Measurements from ENCODE around the gene HMG20A.

HMG20A gene

GRCh38 chr15:77507143-77507897 is 86.6 kb downstream of the HMG20A start:
- H3K4me3 ChIP-seq (ENCODE audit: low read depth, low read length) = no peak overlapping the region
- H3K27me3 ChIP-seq (ENCODE audit: control insufficient read depth, insufficient read depth, low read length) = no peaks in the 10 kb centered on the region
- no peak overlapping the region for H3K9ac ChIP-seq (ENCODE audit: low read depth, low read length)
- H3K9me3 ChIP-seq (ENCODE audit: control insufficient read depth, insufficient read depth, low read length) = no peaks in the 10 kb centered on the region
- H3K36me3 ChIP-seq (ENCODE audit: control insufficient read depth, insufficient read depth, low read length) = no peaks in the 10 kb centered on the region
- H3K4me1 ChIP-seq (ENCODE audit: control insufficient read depth, insufficient read depth, low read length) = peaks cover 22% of the 10 kb centered on the region

DNA sequence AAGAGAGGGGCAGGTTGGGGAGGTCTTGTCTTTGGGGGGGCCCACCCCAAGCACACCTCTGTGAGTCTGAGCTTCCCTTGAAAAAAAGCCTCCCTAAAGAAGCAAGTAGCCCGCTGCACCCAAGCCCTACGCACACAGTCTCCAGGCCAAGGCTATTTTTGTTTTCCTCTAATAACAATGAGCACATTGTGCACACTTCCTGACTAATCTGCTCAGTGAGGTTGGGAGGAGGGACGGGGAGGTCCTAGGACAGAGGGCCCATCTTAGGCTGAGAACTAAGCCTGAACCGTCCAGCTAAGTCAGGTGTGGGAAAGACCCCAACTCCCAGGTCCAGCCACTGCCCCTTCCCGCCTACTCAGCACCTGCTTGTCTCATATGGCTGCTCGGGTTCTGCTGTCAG is 87.2 kb downstream of the HMG20A start:
- no peak overlapping the region for H3K9ac ChIP-seq (ENCODE audit: low read depth, low read length)

DNA sequence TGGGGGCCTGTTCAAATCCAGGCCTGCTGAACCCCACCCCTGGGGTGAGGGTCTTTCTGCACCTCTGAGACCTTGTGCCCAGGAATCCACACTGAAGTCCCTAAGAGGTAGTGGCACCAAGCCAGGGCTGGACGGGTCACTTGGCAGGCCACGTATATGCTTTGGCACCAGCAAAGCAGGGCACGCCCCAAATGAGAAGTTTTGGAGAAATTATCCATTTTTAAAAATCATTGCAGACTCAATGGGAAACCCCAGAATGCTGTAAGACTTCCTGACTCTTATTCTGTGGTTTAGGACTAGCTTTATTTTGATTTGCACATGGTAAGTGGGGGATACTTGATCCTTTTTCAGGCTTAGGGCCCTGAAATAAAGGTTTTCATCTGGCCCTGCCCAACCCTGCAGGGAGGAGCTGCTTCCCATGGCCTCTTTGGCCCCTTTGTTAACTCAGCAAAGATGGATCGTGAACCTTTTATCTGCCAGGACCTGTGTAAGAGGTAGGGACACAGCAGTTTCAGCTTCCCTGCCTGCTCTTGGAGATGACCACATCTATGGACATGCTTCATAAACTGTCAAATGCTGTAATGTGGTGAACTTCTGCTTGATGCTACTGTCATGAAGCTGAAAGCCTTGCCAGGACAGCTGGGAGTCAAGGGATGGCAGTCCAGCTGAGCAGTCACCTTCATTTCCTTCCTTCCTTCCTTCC is 88.0 kb downstream of the HMG20A start:
- H3K4me3 ChIP-seq (ENCODE audit: low read depth, low read length) = no peak overlapping the region
- no peaks in the 10 kb centered on the region for H3K9me3 ChIP-seq (ENCODE audit: control insufficient read depth, insufficient read depth, low read length)
- H3K27me3 ChIP-seq (ENCODE audit: control insufficient read depth, insufficient read depth, low read length) = no peaks in the 10 kb centered on the region
- H3K9ac ChIP-seq (ENCODE audit: low read depth, low read length) = no peak overlapping the region
- H3K36me3 ChIP-seq (ENCODE audit: control insufficient read depth, insufficient read depth, low read length) = no peaks in the 10 kb centered on the region
- H3K4me1 ChIP-seq (ENCODE audit: control insufficient read depth, insufficient read depth, low read length) = peaks cover 21% of the 10 kb centered on the region

More for the DNA sequence above, 87.2 kb downstream of the HMG20A start:
- Histone ChIP-seq H3K36me3 (ENCODE audit: control insufficient read depth, insufficient read depth, low read length) (no peaks in the 10 kb centered on the region), H3K9me3 (ENCODE audit: control insufficient read depth, insufficient read depth, low read length) (no peaks in the 10 kb centered on the region), H3K27me3 (ENCODE audit: control insufficient read depth, insufficient read depth, low read length) (no peaks in the 10 kb centered on the region), H3K4me1 (ENCODE audit: control insufficient read depth, insufficient read depth, low read length) (peaks cover 21% of the 10 kb centered on the region), H3K4me3 (ENCODE audit: low read depth, low read length) (no peak overlapping the region)

DNA sequence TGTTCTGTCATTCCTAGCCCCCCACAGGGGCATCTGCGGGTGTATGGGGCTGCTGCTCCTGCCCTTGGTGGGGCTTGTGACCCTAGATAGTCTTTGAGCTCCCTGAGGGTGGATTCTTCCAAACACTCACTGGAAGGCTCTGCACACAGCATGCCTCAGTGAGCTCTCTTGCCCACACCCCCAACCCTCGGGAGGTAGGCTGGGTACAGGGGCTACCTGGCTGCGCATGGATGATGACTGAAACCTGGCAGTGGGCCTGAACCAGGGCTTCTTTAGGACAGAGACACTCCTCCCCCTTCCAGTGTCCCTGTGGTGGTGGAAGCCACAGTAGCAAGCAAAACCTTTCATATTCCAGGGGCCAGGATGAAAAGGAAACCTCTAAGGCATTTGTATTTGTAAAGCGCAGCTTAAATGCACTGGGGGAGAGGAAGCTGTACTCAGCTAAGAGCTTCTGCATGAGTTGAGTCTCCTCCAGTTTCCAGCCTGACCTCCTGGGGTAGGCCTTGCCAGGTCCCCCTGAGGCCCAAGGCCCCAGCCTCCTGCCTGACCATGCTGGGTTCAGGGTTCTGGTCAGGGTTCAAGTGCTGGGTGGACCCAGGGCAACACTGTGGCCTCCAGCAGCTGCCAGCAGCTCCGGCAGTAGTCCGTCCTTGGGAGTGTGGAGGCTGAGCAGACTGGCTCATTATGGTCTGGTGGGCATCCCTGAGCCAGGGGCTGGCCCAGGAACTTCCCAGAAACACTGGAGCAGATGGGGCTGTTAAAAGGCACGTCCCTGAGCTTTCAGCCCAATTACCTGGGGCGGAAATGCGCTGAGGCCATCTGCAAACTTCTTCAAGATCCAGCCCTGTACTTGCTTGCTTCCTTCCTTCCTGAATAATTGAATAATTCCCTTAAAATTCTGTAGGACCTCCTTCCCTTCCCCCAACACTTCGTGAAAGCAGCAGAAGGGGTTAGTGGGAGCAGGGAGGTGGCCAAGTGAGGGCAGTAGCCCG is 89.7 kb downstream of the HMG20A start:
- H3K9ac ChIP-seq (ENCODE audit: low read depth, low read length) = no peak overlapping the region
- no peaks in the 10 kb centered on the region for H3K9me3 ChIP-seq (ENCODE audit: control insufficient read depth, insufficient read depth, low read length)
- H3K36me3 ChIP-seq (ENCODE audit: control insufficient read depth, insufficient read depth, low read length) = no peaks in the 10 kb centered on the region
- H3K27me3 ChIP-seq (ENCODE audit: control insufficient read depth, insufficient read depth, low read length) = no peaks in the 10 kb centered on the region
- H3K4me3 ChIP-seq (ENCODE audit: low read depth, low read length) = no peak overlapping the region
- peaks cover 24% of the 10 kb centered on the region for H3K4me1 ChIP-seq (ENCODE audit: control insufficient read depth, insufficient read depth, low read length)

- peaks cover 24% of the 10 kb centered on the region for H3K4me1 ChIP-seq (ENCODE audit: control insufficient read depth, insufficient read depth, low read length)
- H3K9ac ChIP-seq (ENCODE audit: low read depth, low read length) = no peak overlapping the region
- H3K4me3 ChIP-seq (ENCODE audit: low read depth, low read length) = no peak overlapping the region
- H3K27me3 ChIP-seq (ENCODE audit: control insufficient read depth, insufficient read depth, low read length) = no peaks in the 10 kb centered on the region
- H3K9me3 ChIP-seq (ENCODE audit: control insufficient read depth, insufficient read depth, low read length) = no peaks in the 10 kb centered on the region
- no peaks in the 10 kb centered on the region for H3K36me3 ChIP-seq (ENCODE audit: control insufficient read depth, insufficient read depth, low read length)
Measured at GRCh38 chr15:77511869-77512268, 91.2 kb downstream of the HMG20A start.

DNA sequence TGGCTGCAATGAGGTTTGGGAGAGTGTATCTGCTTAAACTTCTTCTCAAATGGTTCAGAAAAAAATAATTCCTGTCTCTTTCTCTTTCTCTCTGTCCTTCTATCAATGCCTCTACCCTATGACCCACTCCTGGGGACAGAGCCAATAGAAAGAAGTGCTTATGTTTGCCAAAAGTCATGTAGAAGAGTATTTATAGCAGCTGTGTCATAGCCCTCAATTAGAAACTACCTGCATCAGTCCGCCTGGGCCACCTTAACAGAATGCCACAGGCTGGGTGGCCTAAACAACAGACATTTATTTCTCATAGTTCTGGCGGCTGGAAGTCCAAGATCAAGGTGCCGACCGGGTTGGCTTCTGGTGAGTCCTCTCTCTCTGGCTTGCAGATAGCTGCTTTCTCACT is 92.5 kb downstream of the HMG20A start:
- Histone ChIP-seq H3K9ac (ENCODE audit: low read depth, low read length) (no peak overlapping the region), H3K27me3 (ENCODE audit: control insufficient read depth, insufficient read depth, low read length) (no peaks in the 10 kb centered on the region), H3K4me3 (ENCODE audit: low read depth, low read length) (no peak overlapping the region), H3K36me3 (ENCODE audit: control insufficient read depth, insufficient read depth, low read length) (no peaks in the 10 kb centered on the region), H3K4me1 (ENCODE audit: control insufficient read depth, insufficient read depth, low read length) (peaks cover 24% of the 10 kb centered on the region), H3K9me3 (ENCODE audit: control insufficient read depth, insufficient read depth, low read length) (no peaks in the 10 kb centered on the region)

DNA sequence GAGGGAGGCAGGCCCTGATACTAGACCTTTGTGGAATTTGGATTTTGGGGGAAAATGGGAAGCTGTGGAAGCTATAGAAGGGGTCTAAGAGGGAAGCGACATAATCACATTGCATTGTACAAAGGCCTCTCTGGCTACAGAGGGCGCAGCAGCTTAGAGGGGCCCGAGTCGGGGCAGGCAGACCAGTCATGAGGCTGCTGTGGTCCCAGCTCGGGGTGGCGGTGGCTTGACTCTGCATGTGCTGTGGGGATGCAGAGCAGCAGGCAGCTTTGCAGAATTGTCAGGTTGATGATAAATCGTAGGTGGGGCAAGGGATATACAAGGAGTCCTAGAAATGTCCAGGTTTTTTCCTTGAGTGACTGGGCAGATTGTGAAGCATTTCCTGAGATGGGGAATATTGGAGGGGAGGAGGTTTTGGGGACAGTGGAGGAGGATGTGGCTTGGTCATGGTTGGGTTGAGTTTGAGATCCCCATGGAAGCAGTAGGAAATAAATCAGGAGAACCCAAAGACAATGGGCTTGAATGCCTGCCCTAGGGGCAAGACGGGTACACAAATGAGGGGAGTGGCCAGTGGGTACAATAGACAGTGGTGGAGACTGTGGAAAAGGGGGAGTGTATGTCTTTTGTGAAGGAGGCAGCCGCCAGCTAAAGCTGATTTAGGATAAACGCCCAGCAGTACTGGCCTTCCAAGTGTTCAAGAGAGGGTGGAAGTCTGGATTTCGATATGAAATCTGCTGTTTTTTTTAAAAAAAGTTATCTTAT is 94.1 kb downstream of the HMG20A start:
- H3K9ac ChIP-seq (ENCODE audit: low read depth, low read length) = no peak overlapping the region
- no peaks in the 10 kb centered on the region for H3K36me3 ChIP-seq (ENCODE audit: control insufficient read depth, insufficient read depth, low read length)
- H3K4me1 ChIP-seq (ENCODE audit: control insufficient read depth, insufficient read depth, low read length) = peaks cover 15% of the 10 kb centered on the region
- H3K4me3 ChIP-seq (ENCODE audit: low read depth, low read length) = no peak overlapping the region
- no peaks in the 10 kb centered on the region for H3K27me3 ChIP-seq (ENCODE audit: control insufficient read depth, insufficient read depth, low read length)
- no peaks in the 10 kb centered on the region for H3K9me3 ChIP-seq (ENCODE audit: control insufficient read depth, insufficient read depth, low read length)

GRCh38 chr15:77515613-77516012 is 94.9 kb downstream of the HMG20A start:
- no peaks in the 10 kb centered on the region for H3K9me3 ChIP-seq (ENCODE audit: control insufficient read depth, insufficient read depth, low read length)
- H3K27me3 ChIP-seq (ENCODE audit: control insufficient read depth, insufficient read depth, low read length) = no peaks in the 10 kb centered on the region
- H3K4me1 ChIP-seq (ENCODE audit: control insufficient read depth, insufficient read depth, low read length) = peaks cover 10% of the 10 kb centered on the region
- no peaks in the 10 kb centered on the region for H3K36me3 ChIP-seq (ENCODE audit: control insufficient read depth, insufficient read depth, low read length)
- H3K9ac ChIP-seq (ENCODE audit: low read depth, low read length) = no peak overlapping the region
- H3K4me3 ChIP-seq (ENCODE audit: low read depth, low read length) = no peak overlapping the region

- no peak overlapping the region for H3K4me3 ChIP-seq (ENCODE audit: low read depth, low read length)
- no peaks in the 10 kb centered on the region for H3K9me3 ChIP-seq (ENCODE audit: control insufficient read depth, insufficient read depth, low read length)
Measured at GRCh38 chr15:77516076-77516475, 95.4 kb downstream of the HMG20A start.

DNA sequence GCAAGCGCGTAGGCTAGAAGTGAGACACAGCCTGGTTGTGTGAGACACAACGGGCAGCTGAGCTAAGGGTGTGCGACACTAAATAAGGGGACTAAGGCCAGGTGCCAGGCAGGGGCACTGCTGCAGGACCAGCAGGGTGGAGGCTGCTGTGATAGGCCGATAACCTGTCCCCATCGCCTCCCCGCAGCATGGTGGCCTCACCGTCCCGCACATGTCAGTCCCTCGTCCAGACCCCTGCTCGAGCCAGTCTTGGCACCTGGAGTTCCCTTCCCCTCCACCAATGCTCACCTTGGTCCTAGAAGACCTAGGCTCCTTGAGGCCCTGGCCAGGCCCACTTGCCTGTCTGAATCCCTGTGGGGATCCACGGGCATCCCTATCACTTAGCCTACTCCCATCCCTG is 96.1 kb downstream of the HMG20A start:
- Histone ChIP-seq H3K4me1 (ENCODE audit: control insufficient read depth, insufficient read depth, low read length) (peaks cover 3% of the 10 kb centered on the region), H3K27me3 (ENCODE audit: control insufficient read depth, insufficient read depth, low read length) (no peaks in the 10 kb centered on the region), H3K4me3 (ENCODE audit: low read depth, low read length) (no peak overlapping the region), H3K9ac (ENCODE audit: low read depth, low read length) (no peak overlapping the region), H3K36me3 (ENCODE audit: control insufficient read depth, insufficient read depth, low read length) (no peaks in the 10 kb centered on the region), H3K9me3 (ENCODE audit: control insufficient read depth, insufficient read depth, low read length) (no peaks in the 10 kb centered on the region)

More at GRCh38 chr15:77516076-77516475, 95.4 kb downstream of the HMG20A start:
- no peaks in the 10 kb centered on the region for H3K36me3 ChIP-seq (ENCODE audit: control insufficient read depth, insufficient read depth, low read length)
- H3K4me1 ChIP-seq (ENCODE audit: control insufficient read depth, insufficient read depth, low read length) = peaks cover 5% of the 10 kb centered on the region
- H3K9ac ChIP-seq (ENCODE audit: low read depth, low read length) = no peak overlapping the region
- H3K27me3 ChIP-seq (ENCODE audit: control insufficient read depth, insufficient read depth, low read length) = no peaks in the 10 kb centered on the region

DNA sequence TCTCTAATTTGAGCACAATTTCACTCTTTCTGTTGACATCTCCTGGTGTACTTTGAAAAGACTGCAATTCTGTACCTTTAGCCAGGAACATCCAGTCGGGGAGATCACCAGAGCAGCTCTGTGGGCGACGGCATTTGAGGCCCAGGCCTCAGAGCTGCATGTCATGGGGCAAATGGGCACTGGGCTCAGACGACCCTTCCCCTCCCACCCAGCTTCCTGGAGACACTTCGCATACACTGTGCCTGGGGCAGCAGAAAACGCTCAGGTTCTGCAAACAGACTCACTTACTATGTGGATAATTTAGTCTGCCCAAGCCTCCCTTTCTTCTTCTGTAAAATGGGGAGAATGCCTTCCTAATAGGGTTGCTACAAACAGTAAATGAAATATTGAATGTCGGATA is 96.9 kb downstream of the HMG20A start:
- Histone ChIP-seq H3K4me1 (ENCODE audit: control insufficient read depth, insufficient read depth, low read length) (peaks cover 3% of the 10 kb centered on the region), H3K4me3 (ENCODE audit: low read depth, low read length) (no peak overlapping the region), H3K27me3 (ENCODE audit: control insufficient read depth, insufficient read depth, low read length) (no peaks in the 10 kb centered on the region), H3K9me3 (ENCODE audit: control insufficient read depth, insufficient read depth, low read length) (no peaks in the 10 kb centered on the region), H3K9ac (ENCODE audit: low read depth, low read length) (no peak overlapping the region), H3K36me3 (ENCODE audit: control insufficient read depth, insufficient read depth, low read length) (no peaks in the 10 kb centered on the region)

Measured in iPS-15b (cell line).